Osteocyte (in vitro differentiated cells): ENCODE results near the gene LGR5. TPM values are rescaled to one million over a fixed set of nuclear protein-coding genes. Genes with fewer than 3 reads are reported as not detected.

Experiments
- DNase-seq: peaks from one replicate; pipeline ENCODE4 v3.0.0; 2021; ENCODE audit warnings: mixed read lengths; ENCODE audit not compliant: unreplicated experiment; ENCODE audit errors: extremely low spot score
- H3K27ac Mint-ChIP-seq: one replicate; pipeline ENCODE4 v1.8.0; 2021; ENCODE audit warnings: mild to moderate bottlenecking, mixed read lengths; ENCODE audit not compliant: unreplicated experiment
- H3K27me3 Mint-ChIP-seq: one replicate; pipeline ENCODE4 v1.8.0; 2021; ENCODE audit warnings: mixed read lengths; ENCODE audit not compliant: unreplicated experiment
- H3K36me3 Mint-ChIP-seq: one replicate; pipeline ENCODE4 v1.8.0; 2021; ENCODE audit warnings: mixed read lengths; ENCODE audit not compliant: unreplicated experiment
- H3K4me1 Mint-ChIP-seq: one replicate; pipeline ENCODE4 v1.8.0; 2021; ENCODE audit warnings: mixed read lengths; ENCODE audit not compliant: unreplicated experiment
- H3K4me3 Mint-ChIP-seq: one replicate; pipeline ENCODE4 v1.8.0; 2021; ENCODE audit warnings: mild to moderate bottlenecking, moderate library complexity, mixed read lengths; ENCODE audit not compliant: unreplicated experiment
- H3K9me3 Mint-ChIP-seq: one replicate; pipeline ENCODE4 v1.8.0; 2021; ENCODE audit warnings: mixed read lengths; ENCODE audit not compliant: unreplicated experiment
- total RNA-seq: library from RNA; stranded (reverse); gene quantifications from 2 replicates; pipeline ENCODE4 v1.2.1, GENCODE V29; 2021
- TF ChIP-seq, protein P1 (sequence below): fragments of 200-600 bp; sonication (generic); IDR thresholded peaks from 2 replicates; pipeline ENCODE4 v1.5.0; 2021; ENCODE audit warnings: antibody characterized with exemption, mild to moderate bottlenecking, moderate library complexity

The LGR5 gene
- total RNA-seq, 1 donor from 2014 or later, result 55.8 TPM

DNA sequence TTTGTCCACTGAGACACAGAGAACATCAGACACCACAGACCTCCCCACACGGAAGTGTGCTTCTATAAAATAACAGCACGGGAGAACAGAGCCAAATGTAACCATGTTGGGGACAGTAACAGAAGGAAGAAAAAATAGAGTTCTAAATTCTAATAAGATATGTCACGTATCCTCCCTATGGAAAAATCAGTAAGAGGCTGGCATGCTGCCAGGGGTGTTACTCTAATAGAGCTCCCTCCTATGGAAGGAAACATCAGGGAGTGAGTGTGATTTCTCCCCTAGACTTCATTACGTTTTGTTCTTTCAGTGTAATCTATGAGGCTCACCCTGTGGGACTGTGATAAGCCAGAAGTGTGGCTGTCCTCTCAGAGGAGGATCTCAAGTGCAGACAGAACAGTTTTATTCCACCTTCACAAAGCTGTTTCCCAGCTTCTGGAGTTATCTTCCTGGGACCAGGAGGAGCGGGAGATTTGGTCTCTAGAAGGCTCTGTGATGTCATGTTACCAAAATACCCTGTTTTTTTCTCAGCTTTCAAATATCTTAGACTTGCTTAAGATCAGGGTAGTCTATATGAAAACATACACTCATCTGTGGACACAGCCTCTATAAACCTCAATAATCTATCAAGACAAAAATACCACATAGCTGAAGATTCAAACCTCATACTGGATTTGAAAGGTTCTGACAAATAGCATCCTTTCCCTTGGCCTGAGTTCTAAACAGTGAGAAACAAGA lies 154.8 kb downstream of the LGR5 start:
- Mint-ChIP-seq H3K4me3 (no peak overlapping the region), H3K27me3 (no peaks in the 10 kb centered on the region), H3K4me1 (peaks cover 3% of the 10 kb centered on the region), H3K9me3 (no peaks in the 10 kb centered on the region), H3K27ac (no peak overlapping the region), H3K36me3 (no peaks in the 10 kb centered on the region)
- DNase-seq, result no peak
- TF ChIP-seq, protein P1, sequence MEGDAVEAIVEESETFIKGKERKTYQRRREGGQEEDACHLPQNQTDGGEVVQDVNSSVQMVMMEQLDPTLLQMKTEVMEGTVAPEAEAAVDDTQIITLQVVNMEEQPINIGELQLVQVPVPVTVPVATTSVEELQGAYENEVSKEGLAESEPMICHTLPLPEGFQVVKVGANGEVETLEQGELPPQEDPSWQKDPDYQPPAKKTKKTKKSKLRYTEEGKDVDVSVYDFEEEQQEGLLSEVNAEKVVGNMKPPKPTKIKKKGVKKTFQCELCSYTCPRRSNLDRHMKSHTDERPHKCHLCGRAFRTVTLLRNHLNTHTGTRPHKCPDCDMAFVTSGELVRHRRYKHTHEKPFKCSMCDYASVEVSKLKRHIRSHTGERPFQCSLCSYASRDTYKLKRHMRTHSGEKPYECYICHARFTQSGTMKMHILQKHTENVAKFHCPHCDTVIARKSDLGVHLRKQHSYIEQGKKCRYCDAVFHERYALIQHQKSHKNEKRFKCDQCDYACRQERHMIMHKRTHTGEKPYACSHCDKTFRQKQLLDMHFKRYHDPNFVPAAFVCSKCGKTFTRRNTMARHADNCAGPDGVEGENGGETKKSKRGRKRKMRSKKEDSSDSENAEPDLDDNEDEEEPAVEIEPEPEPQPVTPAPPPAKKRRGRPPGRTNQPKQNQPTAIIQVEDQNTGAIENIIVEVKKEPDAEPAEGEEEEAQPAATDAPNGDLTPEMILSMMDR, result no peak

DNA sequence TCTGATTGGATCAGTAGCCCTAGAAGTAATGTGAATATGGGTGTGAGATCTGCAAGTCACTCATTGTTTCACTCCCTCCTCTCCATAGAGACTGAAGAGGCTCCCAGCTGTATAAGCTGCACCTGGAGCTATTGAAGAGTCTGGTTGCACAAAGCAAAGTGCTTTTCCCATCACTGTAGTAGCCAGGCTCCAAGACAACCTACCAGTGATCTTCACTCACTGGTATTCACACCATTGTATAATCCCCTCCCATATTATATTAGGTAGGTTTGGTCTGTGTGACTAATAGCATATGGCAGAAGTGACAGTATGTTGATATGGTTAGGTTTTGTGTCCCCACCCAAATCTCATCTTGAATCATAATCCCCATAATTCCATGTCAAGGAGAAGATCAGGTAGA lies 159.6 kb downstream of the LGR5 start:
- no peak for DNase-seq
- H3K36me3 Mint-ChIP-seq, result no peaks in the 10 kb centered on the region
- H3K27me3 Mint-ChIP-seq, result no peaks in the 10 kb centered on the region
- H3K4me1 Mint-ChIP-seq, result peaks cover 7% of the 10 kb centered on the region
- H3K9me3 Mint-ChIP-seq, result no peaks in the 10 kb centered on the region
- TF ChIP-seq, protein P1, result no peak
- H3K4me3 Mint-ChIP-seq, result no peak overlapping the region
- no peak overlapping the region for H3K27ac Mint-ChIP-seq

DNA sequence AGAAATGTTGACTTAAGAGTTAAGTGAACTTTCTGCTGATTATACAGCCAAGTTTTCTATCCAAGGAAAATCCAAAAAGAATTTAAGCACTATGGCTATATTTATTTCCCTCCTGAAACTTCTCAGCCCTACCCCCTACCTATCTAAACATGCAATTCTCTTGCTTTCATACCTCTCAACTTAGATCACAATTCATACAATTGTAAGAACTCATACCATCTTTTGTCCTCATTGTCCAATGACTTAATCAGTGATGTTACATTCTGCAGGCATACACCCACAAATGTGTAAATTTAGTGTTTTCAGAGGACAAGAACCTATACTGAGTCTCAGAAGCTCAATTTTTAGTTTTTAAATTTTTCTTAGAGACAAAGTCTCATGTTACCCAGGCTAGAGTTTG lies 161.9 kb downstream of the LGR5 start:
- TF ChIP-seq, protein P1, result no peak
- Mint-ChIP-seq H3K36me3 (peaks cover 17% of the 10 kb centered on the region), H3K9me3 (no peaks in the 10 kb centered on the region), H3K4me3 (no peak overlapping the region), H3K27me3 (no peaks in the 10 kb centered on the region), H3K27ac (no peak overlapping the region), H3K4me1 (peaks cover 7% of the 10 kb centered on the region)
- DNase-seq, result no peak

DNA sequence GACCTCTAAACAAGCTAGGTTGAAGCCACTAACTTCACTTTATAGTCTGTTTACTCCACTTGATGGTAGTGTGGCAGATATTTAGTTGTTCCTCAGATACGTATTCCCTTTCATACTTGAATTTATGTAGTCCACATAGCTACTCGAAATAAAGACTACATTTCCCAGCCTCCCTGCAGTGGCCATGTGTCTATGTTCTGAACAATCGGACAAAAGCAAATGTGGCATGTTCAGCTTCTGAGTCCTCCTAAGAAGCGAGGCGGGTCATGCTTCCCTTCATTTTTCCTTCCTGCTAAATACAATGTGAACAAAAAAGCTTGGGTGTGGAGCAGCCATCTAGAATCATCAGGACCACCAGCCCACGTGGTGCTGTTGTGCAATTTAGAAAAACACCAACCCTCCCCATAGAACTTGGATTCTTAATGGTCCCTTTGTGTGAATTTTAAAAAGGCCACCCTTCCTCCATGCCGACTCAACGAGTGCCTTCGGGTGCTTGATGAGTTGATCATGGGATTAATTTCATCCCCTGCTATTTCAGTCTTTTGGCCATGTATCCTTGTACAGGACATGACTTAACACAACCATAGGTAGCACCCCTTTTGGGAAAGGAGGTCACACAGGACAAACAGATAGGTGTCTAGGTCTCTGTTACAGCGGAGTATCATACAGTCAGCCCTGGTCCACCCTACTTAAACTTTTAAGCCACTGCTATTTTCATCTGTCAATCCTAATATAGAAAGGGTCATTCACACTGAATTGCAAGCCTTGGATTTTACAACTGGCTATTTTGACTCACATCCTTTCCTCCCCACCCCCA lies 163.4 kb downstream of the LGR5 start:
- H3K4me3 Mint-ChIP-seq, result no peak overlapping the region
- no peak for DNase-seq
- H3K36me3 Mint-ChIP-seq, result peaks cover 26% of the 10 kb centered on the region
- TF ChIP-seq, protein P1, result no peak
- no peak overlapping the region for H3K27ac Mint-ChIP-seq
- no peaks in the 10 kb centered on the region for H3K9me3 Mint-ChIP-seq
- peaks cover 7% of the 10 kb centered on the region for H3K4me1 Mint-ChIP-seq
- no peaks in the 10 kb centered on the region for H3K27me3 Mint-ChIP-seq

DNA sequence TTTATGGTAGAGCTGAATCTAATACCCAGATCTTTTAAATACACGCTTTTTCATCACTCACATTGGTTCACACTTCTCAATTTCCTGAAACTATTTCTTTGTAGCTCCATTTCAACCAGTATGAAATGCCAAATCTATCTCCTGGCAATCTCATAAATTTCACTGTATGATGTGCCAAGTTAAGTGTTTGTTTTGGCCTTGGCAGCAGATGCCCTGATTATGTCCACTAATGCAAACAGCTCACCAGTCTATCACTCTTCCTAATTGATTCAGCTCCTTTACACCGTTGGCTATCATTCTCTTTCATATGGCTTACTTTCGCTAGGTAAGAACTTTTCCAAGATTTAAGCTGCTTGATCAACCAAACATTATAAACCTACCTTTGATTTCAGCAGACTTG lies 165.4 kb downstream of the LGR5 start:
- Mint-ChIP-seq H3K4me3 (no peak overlapping the region), H3K4me1 (peaks cover 7% of the 10 kb centered on the region), H3K36me3 (peaks cover 40% of the 10 kb centered on the region), H3K27ac (no peak overlapping the region), H3K27me3 (no peaks in the 10 kb centered on the region), H3K9me3 (no peaks in the 10 kb centered on the region)
- DNase-seq, result no peak
- TF ChIP-seq, protein P1, result no peak
